ENCODE measurements around the gene EFCC1. TPM values are rescaled to one million over a fixed set of nuclear protein-coding genes. Genes with fewer than 3 reads are reported as not detected.

EFCC1 gene
- total and polyA plus RNA-seq, 2 of the 8 experiments (the other 6 are each of a cell fraction or from before 2014, with no cell fraction given) = 0.14 to 0.37 TPM

- no peak for TF ChIP-seq CHD7 (IDR thresholded peaks at IDR 0.05; ENCODE audit: insufficient replicate concordance, low read length)
- no peak for TF ChIP-seq GABPA (IDR thresholded peaks at IDR 0.05; ENCODE audit: borderline replicate concordance, insufficient read depth, low read length)
- no peak for TF ChIP-seq SP2 (IDR thresholded peaks at IDR 0.05; ENCODE audit: low read length)
- no peak for TF ChIP-seq CTBP2 (IDR thresholded peaks at IDR 0.05; ENCODE audit: borderline replicate concordance, insufficient read depth, insufficient read length, low read length)
- no peak for TF ChIP-seq YY1 (IDR thresholded peaks at IDR 0.05; ENCODE audit: low read depth, low read length)
Measured at GRCh38 chr3:129063841-129064482, 62.9 kb downstream of the EFCC1 start (continued).
